PC-3 (cell line): ENCODE measurements around the gene RPS8. TPM values are rescaled to one million over a fixed set of nuclear protein-coding genes. Genes with fewer than 3 reads are reported as not detected.

Experiments
- ATAC-seq: fragments of 200-7000 bp; cut with Tn5 transposase; 2 replicates; pipeline ENCODE4 v1.9.1; 2020; ENCODE audit warnings: mild to moderate bottlenecking, moderate library complexity
- Bru-seq: library from RNA; stranded (reverse); fragments of 400-500 nt; gene quantifications from one replicate; lab custom pipeline; 2021; lab: Mats Ljungman, UMichigan
- BruChase-seq, 2 experiments: library from RNA; stranded (reverse); fragments of 400-500 nt; gene quantifications; one replicate each; lab custom pipeline; 2021; lab: Mats Ljungman, UMichigan
- BruUV-seq: library from RNA; stranded (reverse); fragments of 400-500 nt; replicated peaks from 2 replicates; lab custom pipeline; 2021; lab: Mats Ljungman, UMichigan
- CTCF ChIA-PET: fragments of 300-600 bp; sonication (Branson Sonifier 250); formaldehyde crosslinking; loops from one replicate; lab custom pipeline; 2022; ENCODE audit warnings: antibody characterized with exemption; lab: Charles Lee
- POLR2A ChIA-PET: fragments of 300-600 bp; sonication (Branson Sonifier 250); formaldehyde crosslinking; loops from one replicate; lab custom pipeline; 2022; ENCODE audit warnings: antibody characterized with exemption; ENCODE audit not compliant: unreplicated experiment; lab: Charles Lee
- DNase-seq: peaks from one replicate; pipeline ENCODE4 v3.0.0-alpha.2; 2015
- H2AFZ ChIP-seq: fragments of 300-600 bp; sonication (generic); 2 replicates; pipeline ENCODE4 v1.6.0; 2016; ENCODE audit warnings: antibody characterized with exemption, low read length
- H3F3A ChIP-seq: fragments of 300-600 bp; sonication (generic); one replicate; pipeline ENCODE4 v1.6.0; 2017; ENCODE audit warnings: antibody characterized with exemption, low read length, control low read depth, mild to moderate bottlenecking; ENCODE audit not compliant: unreplicated experiment
- H3K27ac ChIP-seq: fragments of 300-600 bp; sonication (generic); 2 replicates; pipeline ENCODE4 v1.5.1; 2016; ENCODE audit warnings: mild to moderate bottlenecking, low read length
- H3K27me3 ChIP-seq: fragments of 300-600 bp; sonication (generic); 2 replicates; pipeline ENCODE4 v1.6.1; 2016; ENCODE audit warnings: low read length, mixed read lengths
- H3K36me3 ChIP-seq: fragments of 300-600 bp; sonication (generic); 2 replicates; pipeline ENCODE4 v1.6.1; 2016; ENCODE audit warnings: low read depth, mixed run types, low read length, mixed read lengths
- H3K4me1 ChIP-seq: fragments of 300-600 bp; sonication (generic); 2 replicates; pipeline ENCODE4 v1.5.1; 2016; ENCODE audit warnings: low read length; ENCODE audit not compliant: insufficient read depth
- H3K4me2 ChIP-seq: fragments of 300-600 bp; sonication (generic); 2 replicates; pipeline ENCODE4 v1.6.0; 2016; ENCODE audit warnings: low read length
- H3K4me3 ChIP-seq: fragments of 300-600 bp; sonication (generic); 2 replicates; pipeline ENCODE4 v1.5.1; 2016; ENCODE audit warnings: mild to moderate bottlenecking, low read length, mixed read lengths
- H3K79me2 ChIP-seq: fragments of 300-600 bp; sonication (generic); 2 replicates; pipeline ENCODE4 v1.6.1; 2017; ENCODE audit warnings: low read length, mixed read lengths
- H3K9ac ChIP-seq: fragments of 300-600 bp; sonication (generic); 2 replicates; pipeline ENCODE4 v1.6.0; 2016; ENCODE audit warnings: mild to moderate bottlenecking, low read length
- H3K9me2 ChIP-seq: fragments of 300-600 bp; sonication (generic); replicated peaks from 2 replicates; pipeline ENCODE4 v1.6.1; 2016; ENCODE audit warnings: mixed run types, low read length, mixed read lengths
- H3K9me3 ChIP-seq: fragments of 300-600 bp; sonication (generic); 2 replicates; pipeline ENCODE4 v1.6.1; 2016; ENCODE audit warnings: low read length, mixed read lengths
- H4K20me1 ChIP-seq: fragments of 300-600 bp; sonication (generic); 2 replicates; pipeline ENCODE4 v1.6.1; 2016; ENCODE audit warnings: low read length, mixed read lengths
- CTCF ChIP-seq: fragments of 300-600 bp; sonication (generic); conservative IDR thresholded peaks from 2 replicates; pipeline ENCODE4 v1.5.1; 2017; ENCODE audit warnings: antibody characterized with exemption, low read depth, mild to moderate bottlenecking, low read length
- EZH2 ChIP-seq: fragments of 300-600 bp; sonication (generic); IDR thresholded peaks from one replicate; pipeline ENCODE4 v1.6.1; 2017; ENCODE audit warnings: antibody characterized with exemption, mild to moderate bottlenecking, low read length; ENCODE audit not compliant: unreplicated experiment
- EZH2phosphoT487 ChIP-seq: fragments of 300-600 bp; sonication (generic); IDR thresholded peaks from 2 replicates; pipeline ENCODE4 v1.6.1; 2018; ENCODE audit warnings: mild to moderate bottlenecking, antibody characterized with exemption, low read length, borderline replicate concordance
- intact Hi-C: fragments of 100-400 bp; cut with micrococcal nuclease; formaldehyde crosslinking; loops from 2 replicates; pipeline ENCODE4 v1.9.0; 2023
- long read RNA-seq: library from polyadenylated mRNA; unstranded; transcript quantifications from one replicate; pipeline ENCODE4 v2.0.0, GENCODE V29; 2021; ENCODE audit not compliant: unreplicated experiment
- total RNA-seq: library from RNA; depleted of rRNA; stranded (reverse); fragments of >200 nt; gene quantifications from 2 replicates; pipeline ENCODE4 v1.2.3, GENCODE V29; 2014; rRNA removed

Gene RPS8
- total RNA-seq (1,533 and 1,663 TPM in 2 replicates), Bru-seq, nascent RNA (percentile 99 among the genes with signal in this experiment), BruChase-seq, experiment 1, labeled RNA remaining after a 6-hour chase (percentile 99 among the genes with signal in this experiment), BruChase-seq, experiment 2, labeled RNA remaining after a 2-hour chase (percentile 99 among the genes with signal in this experiment)
- long read RNA-seq, transcript RPS8-202 (6 exons, 881 nt) = major isoform, 360 of 1,615 reads
- long read RNA-seq, transcript RPS8-207 (5 exons, 1,115 nt) = minor isoform, 101 of 1,615 reads
- long read RNA-seq, transcript RPS8-205 (2 exons, 391 nt) = minor isoform, 24 of 1,615 reads
- long read RNA-seq, partial matches to known transcripts = 1,116 of 1,615 reads
- long read RNA-seq, other reads (novel, unspliced or antisense) = 7 of 1,615 reads

GRCh38 chr1:44775078-44775929 lies at the start of gene RPS8:
Gene RPS8, plus strand, starts transcription at chr1:44775540. Its CDS starts 57 bp downstream, at chr1:44775597.
- Histone ChIP-seq H3K9ac (peak within 1 kb of the TSS; percentile 98), H3K27me3 (no peaks in the 10 kb centered on the region), H3K9me2 (no peaks in the 10 kb centered on the region), H3K4me1 (peaks cover 15% of the 10 kb centered on the region), H2AFZ (peak within 1 kb of the TSS; percentile 81), H4K20me1 (peaks cover 40% of the 10 kb centered on the region), H3K9me3 (no peaks in the 10 kb centered on the region), H3K79me2 (peaks cover 46% of the 10 kb centered on the region), H3K27ac (peak within 1 kb of the TSS; percentile 63), H3K36me3 (peaks cover 43% of the 10 kb centered on the region), H3K4me2 (peak within 1 kb of the TSS; percentile 91), H3F3A (no peaks in the 10 kb centered on the region), H3K4me3 (peak within 1 kb of the TSS; percentile 89)
- ATAC-seq (peak; percentile 83), DNase-seq (peak; percentile 95)
- intact Hi-C loops = loop anchor here (2.0 kb wide), 1 partner anchor 45 kb away; the partner anchor contains the start of gene RNU5D-1
- POLR2A ChIA-PET = interaction anchor here (0.6 to 1.6 kb wide), 4 partner anchors 25 to 1264 kb away, joined by 3 to 6 read pairs (median 3); partner anchors contain the start of gene PLK3
- BruUV-seq = TSS peak; percentile 96
- CTCF ChIA-PET = interaction anchor here (0.5 kb wide), 1 partner anchor 34 kb away, joined by 8 read pairs; no protein-coding TSS in a partner anchor
- TF ChIP-seq EZH2phosphoT487 = no peak
- TF ChIP-seq CTCF = no peak
- no peak for TF ChIP-seq EZH2

GRCh38 chr1:44730741-44731512 lies 44.4 kb upstream of the RPS8 start, which contains the start of gene RNU5D-1:
Gene RNU5D-1, minus strand, starts transcription at chr1:44731170.
- no peaks in the 10 kb centered on the region for H4K20me1 ChIP-seq
- TF ChIP-seq EZH2phosphoT487 (no peak), CTCF (peak; percentile 82)
- no peaks in the 10 kb centered on the region for H3K9me2 ChIP-seq
- H3K4me3 ChIP-seq = no peak within 1 kb of the TSS
- H3K36me3 ChIP-seq = no peaks in the 10 kb centered on the region
- peak; percentile 97 for DNase-seq
- no peaks in the 10 kb centered on the region for H3K79me2 ChIP-seq
- ATAC-seq = peak; percentile 75
- H3K4me2 ChIP-seq = peak within 1 kb of the TSS; percentile 70
- intact Hi-C loops = loop anchor here (2.0 kb wide), 1 partner anchor 44 kb away; the partner anchor contains the start of gene RPS8
- CTCF ChIA-PET = interaction anchor here (0.6 to 1.0 kb wide), 9 partner anchors 9 to 867 kb away, joined by 3 to 5 read pairs (median 4); no protein-coding TSS in a partner anchor
- no peaks in the 10 kb centered on the region for H3K9me3 ChIP-seq
- POLR2A ChIA-PET = interaction anchor here (0.5 to 1.5 kb wide), 12 partner anchors 9 to 760 kb away, joined by 3 to 16 read pairs (median 4); partner anchors contain the start of genes MUTYH, PLK3, TESK2 and TOE1
- H2AFZ ChIP-seq = peak within 1 kb of the TSS; percentile 90
- BruUV-seq = TSS peak; percentile 100
- peak within 1 kb of the TSS; percentile 99 for H3K27ac ChIP-seq
- peak within 1 kb of the TSS; percentile 87 for H3K9ac ChIP-seq
- no peaks in the 10 kb centered on the region for H3K27me3 ChIP-seq
- H3K4me1 ChIP-seq = peaks cover 15% of the 10 kb centered on the region
- peaks cover 4% of the 10 kb centered on the region for H3F3A ChIP-seq
